Midbrain (tissue), 1 donor: ENCODE data around the gene ANKRD62.
"Not testable (repeated sequence)": the region's sequence is repeated elsewhere in the genome, so short reads cannot be mapped to it uniquely, and the experiment has no call there.

Experiments
- DNase-seq: peaks from one replicate; lab custom pipeline; 2025; lab: John Stamatoyannopoulos, UW

ANKRD62 gene

DNA sequence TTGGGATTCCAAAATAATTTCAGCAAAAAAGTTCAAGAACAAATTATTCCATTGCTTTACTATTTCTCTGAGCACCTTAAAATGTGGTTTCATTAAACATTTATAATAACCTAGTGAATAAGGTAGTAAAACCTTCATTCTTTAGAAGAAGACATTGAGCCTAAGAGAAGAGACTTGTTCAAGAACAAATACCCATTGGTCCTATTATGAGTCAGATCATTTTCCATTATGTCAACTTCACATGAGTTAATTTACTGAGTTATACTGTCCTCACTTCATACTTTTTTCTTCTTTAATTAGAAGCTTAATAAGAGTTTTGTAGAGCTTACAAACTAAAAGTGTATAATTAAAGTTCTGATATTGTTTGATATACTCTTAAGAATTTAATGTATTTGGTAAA, 5.5 kb downstream of the ANKRD62 start:
- no peak for DNase-seq

DNA sequence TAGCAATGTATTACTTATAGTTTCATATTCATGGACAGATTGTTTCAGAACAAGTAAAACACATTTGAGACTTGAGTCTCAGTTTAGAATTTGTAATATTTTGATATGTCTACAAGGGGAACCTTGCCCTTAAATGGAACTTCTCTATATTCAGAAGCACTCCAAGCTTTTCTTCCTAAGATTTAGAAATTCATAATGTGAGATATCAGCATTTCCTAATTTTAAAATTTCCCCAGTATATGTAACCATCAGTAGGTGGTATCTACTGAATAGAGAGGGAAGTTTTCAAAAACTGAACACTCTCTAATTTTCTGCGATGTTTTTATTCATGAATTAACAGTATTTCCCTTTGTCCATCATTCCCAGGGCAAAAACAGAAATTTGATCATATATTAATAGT, 7.6 kb downstream of the ANKRD62 start:
- DNase-seq: no peak

- DNase-seq: no peak
These were observed 8.6 kb downstream of the ANKRD62 start for GRCh38 chr18:12102136-12102842.

DNA sequence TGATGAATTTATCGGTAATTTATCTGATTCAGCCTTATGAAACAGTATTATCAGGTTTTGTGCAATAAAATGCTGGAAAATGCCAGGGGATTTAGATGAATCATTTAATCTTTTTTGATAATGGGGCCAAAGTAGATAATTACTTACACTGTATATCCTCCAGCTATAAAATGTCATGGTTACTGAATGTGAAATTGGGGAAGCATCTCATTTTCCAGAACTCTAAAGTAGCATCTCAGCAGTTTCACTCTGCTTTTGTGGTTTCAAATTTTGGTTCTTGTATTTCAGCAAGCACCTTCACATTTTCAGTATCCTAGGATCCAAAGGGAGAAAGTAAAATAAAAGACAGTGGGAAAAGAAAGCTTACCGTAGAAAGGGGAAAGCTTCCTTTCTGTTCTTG, 12.8 kb downstream of the ANKRD62 start:
- DNase-seq: no peak

- no peak for DNase-seq
These were observed 16.2 kb downstream of the ANKRD62 start for GRCh38 chr18:12109836-12110235.

DNA sequence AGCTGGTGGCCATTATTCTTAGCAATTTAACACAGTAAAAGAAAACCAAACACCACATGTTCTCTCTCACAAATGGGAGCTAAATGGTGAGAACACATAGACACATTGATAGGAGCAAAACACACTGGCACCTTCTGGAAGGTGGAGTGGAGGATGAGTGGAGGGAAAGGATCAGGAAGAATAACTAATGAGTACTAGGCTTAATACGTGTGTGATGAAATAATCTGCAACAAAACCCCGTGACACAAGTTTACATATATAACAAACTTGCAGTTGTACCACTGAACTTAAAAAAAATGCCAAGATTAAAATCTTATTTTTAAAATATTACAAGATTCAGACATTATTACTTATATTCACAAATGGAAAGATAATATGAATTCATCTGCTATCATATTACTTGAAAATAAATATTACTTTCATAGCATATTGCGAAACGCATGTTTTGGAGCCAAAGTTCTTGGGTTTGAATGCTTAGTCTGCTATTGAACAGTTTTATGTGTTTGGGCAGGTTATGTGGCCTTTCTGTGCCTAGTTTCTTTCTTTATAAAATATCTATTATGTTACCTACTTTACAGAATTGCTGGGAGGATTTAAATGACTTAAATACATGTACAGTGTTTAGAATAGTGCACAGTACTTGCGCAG, 20.5 kb downstream of the ANKRD62 start:
- no peak for DNase-seq

GRCh38 chr18:12119358-12119757, 25.7 kb downstream of the ANKRD62 start:
- DNase-seq: no peak

GRCh38 chr18:12121175-12122042, 27.8 kb downstream of the ANKRD62 start:
- no peak for DNase-seq

DNA sequence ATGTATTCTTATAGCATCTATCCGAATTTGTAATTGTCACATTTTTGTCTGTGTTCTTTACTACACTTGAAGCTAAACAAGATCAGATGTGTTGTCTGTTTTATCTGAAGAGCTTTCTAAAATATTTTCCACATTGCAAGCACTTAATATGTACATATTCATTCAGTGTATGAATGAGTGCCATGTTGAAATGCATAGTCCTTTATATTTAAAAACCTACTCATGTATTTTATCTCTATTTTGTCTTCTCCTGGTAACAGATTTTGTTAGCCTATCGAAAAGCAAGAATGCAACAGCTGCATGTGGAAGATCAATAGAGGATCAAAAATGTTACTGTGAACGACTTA, 28.4 kb downstream of the ANKRD62 start:
- DNase-seq: not testable (repeated sequence)

GRCh38 chr18:12127647-12128046, 34.0 kb downstream of the ANKRD62 start:
- DNase-seq: not testable (repeated sequence)

DNA sequence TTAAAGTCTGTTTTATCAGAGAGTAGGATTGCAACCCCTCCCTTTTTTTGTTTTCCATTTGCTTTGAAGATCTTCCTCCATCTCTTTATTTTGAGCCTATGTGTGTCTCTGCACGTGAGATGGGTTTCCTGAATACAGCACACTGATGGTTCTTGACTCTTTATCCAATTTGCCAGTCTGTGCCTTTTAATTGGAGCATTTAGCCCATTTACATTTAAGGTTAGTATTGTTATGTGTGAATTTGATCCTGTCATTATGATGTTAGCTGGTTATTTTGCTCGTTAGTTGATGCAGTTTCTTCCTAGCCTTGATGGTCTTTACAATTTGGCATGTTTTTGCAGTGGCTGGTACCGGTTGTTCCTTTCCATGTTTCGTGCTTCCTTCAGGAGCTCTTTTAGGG, 45.2 kb downstream of the ANKRD62 start:
- not testable (repeated sequence) for DNase-seq

GRCh38 chr18:12140866-12141265, 47.2 kb downstream of the ANKRD62 start:
- not testable (repeated sequence) for DNase-seq

- DNase-seq: not testable (repeated sequence)
These were observed 48.1 kb downstream of the ANKRD62 start for GRCh38 chr18:12141778-12142177.

DNA sequence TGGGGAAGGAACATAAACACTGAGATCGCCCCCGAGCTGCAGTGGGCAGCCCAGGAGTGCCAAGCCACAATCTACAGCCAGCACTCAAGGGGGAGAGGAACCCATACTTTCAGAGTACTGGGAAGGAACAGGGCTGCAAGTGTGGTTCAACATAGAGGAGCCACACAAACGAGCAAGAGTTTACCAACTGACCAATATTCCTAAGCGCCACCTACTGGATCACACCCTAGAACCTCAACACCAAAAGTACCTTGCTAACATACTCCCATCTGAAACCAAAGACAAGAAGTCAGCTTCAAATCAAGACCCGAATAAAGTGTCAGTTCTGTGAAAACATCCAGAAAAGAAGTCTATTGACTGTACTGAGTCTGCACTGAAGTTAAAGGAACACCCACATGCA, 55.8 kb downstream of the ANKRD62 start:
- DNase-seq: not testable (repeated sequence)

DNA sequence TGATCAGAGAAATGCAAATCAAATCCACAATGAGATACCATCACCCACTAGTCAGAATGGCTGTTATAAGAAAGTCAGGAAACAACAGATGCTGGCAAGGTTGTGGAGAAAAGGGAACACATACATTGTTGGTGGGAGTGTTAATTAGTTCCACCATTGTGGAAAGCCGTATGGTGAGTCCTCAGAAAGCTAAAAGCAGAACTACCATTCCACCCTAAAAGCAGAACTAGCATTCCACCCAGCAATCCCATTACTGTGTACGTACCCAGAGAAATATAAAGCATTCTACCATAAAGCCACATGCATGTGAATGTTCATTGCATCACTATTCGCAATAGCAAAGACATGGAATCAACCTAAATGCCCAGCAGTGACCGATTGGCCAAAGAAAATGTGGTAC, 60.7 kb downstream of the ANKRD62 start:
- no peak for DNase-seq

- DNase-seq: no peak
These were observed 62.4 kb downstream of the ANKRD62 start for GRCh38 chr18:12155996-12156395.

- no peak for DNase-seq
These were observed 65.8 kb downstream of the ANKRD62 start for GRCh38 chr18:12159446-12159845.

GRCh38 chr18:12162786-12163185, 69.1 kb downstream of the ANKRD62 start:
- no peak for DNase-seq

GRCh38 chr18:12165038-12165768, 71.6 kb downstream of the ANKRD62 start:
- no peak for DNase-seq
